Stimulated activated CD8-positive, alpha-beta memory T cell treated with anti-CD3 and anti-CD28 coated beads, Interleukin-7, amount 100 ng/mL, for 48 hours (primary cell): ENCODE data around the gene NPTX1.

Source experiments
- DNase-seq, 2 donors: peaks; one replicate each; pipeline ENCODE4 v3.0.0-alpha.2; 2020; ENCODE audit warnings: low read depth in 1 of 2; ENCODE audit errors: extremely low read depth in 1 of 2

The NPTX1 gene

GRCh38 chr17:80463784-80464400 is 12.5 kb downstream of the NPTX1 start:
- no peak for DNase-seq

- DNase-seq: no peak
Measured at GRCh38 chr17:80461528-80462160, 14.8 kb downstream of the NPTX1 start.

- no peak for DNase-seq
Measured at GRCh38 chr17:80460429-80460834, 16.0 kb downstream of the NPTX1 start.

GRCh38 chr17:80459234-80459633 is 17.2 kb downstream of the NPTX1 start:
- DNase-seq: no peak

GRCh38 chr17:80458016-80458415 is 18.4 kb downstream of the NPTX1 start:
- DNase-seq: no peak

- DNase-seq: no peak
Measured at GRCh38 chr17:80457236-80457856, 19.1 kb downstream of the NPTX1 start.

- no peak for DNase-seq
Measured at GRCh38 chr17:80456465-80457235, 19.8 kb downstream of the NPTX1 start.

- no peak for DNase-seq
Measured at GRCh38 chr17:80455784-80456183, 20.6 kb downstream of the NPTX1 start.

GRCh38 chr17:80455336-80455710 is 21.1 kb downstream of the NPTX1 start:
- peak; percentile 20 to 29 for DNase-seq

- DNase-seq: peak; percentile 94 to 97
Measured at GRCh38 chr17:80454557-80455335, 21.7 kb downstream of the NPTX1 start.

- DNase-seq: no peak
Measured at GRCh38 chr17:80453998-80454556, 22.3 kb downstream of the NPTX1 start.

GRCh38 chr17:80453126-80453997 is 23.0 kb downstream of the NPTX1 start:
- DNase-seq: no peak

- DNase-seq: no peak
Measured at GRCh38 chr17:80452173-80452915, 24.1 kb downstream of the NPTX1 start.

GRCh38 chr17:80451104-80451775 is 25.2 kb downstream of the NPTX1 start:
- no peak for DNase-seq

- DNase-seq: no peak
Measured at GRCh38 chr17:80449930-80450576, 26.4 kb downstream of the NPTX1 start.

- no peak for DNase-seq
Measured at GRCh38 chr17:80449194-80449929, 27.0 kb downstream of the NPTX1 start.

GRCh38 chr17:80447790-80448189 is 28.6 kb downstream of the NPTX1 start:
- DNase-seq: no peak
